K562 (cell line): ENCODE data around the gene PRICKLE4. TPM values are rescaled to one million over a fixed set of nuclear protein-coding genes. Genes with fewer than 3 reads are reported as not detected.

Source experiments
- ATF1 ChIP-seq, 2 experiments: fragments of 450-650 bp in 1 of 2; IDR thresholded peaks; 2 replicates each; pipeline ENCODE4 v1.6.1; 2016; ENCODE audit warnings: missing compliant biosample characterization in 1 of 2, missing genetic modification characterization in 1 of 2
- BRD9 ChIP-seq: fragments of 450-650 bp; IDR thresholded peaks from 2 replicates; pipeline ENCODE4 v1.6.1; 2018; ENCODE audit warnings: low read depth; ENCODE audit not compliant: partially characterized antibody
- DPF2 ChIP-seq: fragments of 450-650 bp; IDR thresholded peaks from 2 replicates; pipeline ENCODE4 v1.6.1; 2016
- ESRRB ChIP-seq: fragments of 250-450 bp; sonication (Bioruptor Pico); IDR thresholded peaks from 2 replicates; pipeline ENCODE4 v1.5.0; 2020; ENCODE audit warnings: mild to moderate bottlenecking, moderate library complexity, borderline replicate concordance
- GABPB1 ChIP-seq: sonication (generic); formaldehyde crosslinking; IDR thresholded peaks from 2 replicates; pipeline ENCODE4 v1.8.0; 2022; ENCODE audit warnings: mild to moderate bottlenecking, missing genetic modification reagents
- MTA1 ChIP-seq: fragments of 450-650 bp; IDR thresholded peaks from 2 replicates; pipeline ENCODE4 v1.6.1; 2017; ENCODE audit warnings: borderline replicate concordance
- MXI1 ChIP-seq: IDR thresholded peaks from 2 replicates; pipeline ENCODE4 v1.6.1; 2011; ENCODE audit warnings: low read depth, mild to moderate bottlenecking, improper control_type of control experiment, low read length
- NFATC3 ChIP-seq: fragments of 450-650 bp; IDR thresholded peaks from 2 replicates; pipeline ENCODE4 v1.6.1; 2017; ENCODE audit warnings: mild to moderate bottlenecking
- PHTF2 ChIP-seq: fragments of 250-450 bp; sonication (Bioruptor Pico); IDR thresholded peaks from 2 replicates; pipeline ENCODE4 v1.5.0; 2021; ENCODE audit warnings: mild to moderate bottlenecking
- RAD51 ChIP-seq: fragments of 450-650 bp; IDR thresholded peaks from 2 replicates; pipeline ENCODE4 v1.7.1; 2016; ENCODE audit warnings: low read depth, mild to moderate bottlenecking, borderline replicate concordance
- SMARCE1 ChIP-seq: fragments of 450-650 bp; IDR thresholded peaks from 2 replicates; pipeline ENCODE4 v1.7.1; 2016; ENCODE audit warnings: mild to moderate bottlenecking
- ZNF695 ChIP-seq: fragments of 450-650 bp; formaldehyde crosslinking; IDR thresholded peaks from 2 replicates; pipeline ENCODE4 v1.4.0; 2020; ENCODE audit warnings: mild to moderate bottlenecking, moderate library complexity
- ZNF830 ChIP-seq: fragments of 250-450 bp; sonication (Bioruptor Pico); IDR thresholded peaks from 2 replicates; pipeline ENCODE4 v1.5.0; 2021; ENCODE audit warnings: mild to moderate bottlenecking
- ZZZ3 ChIP-seq: fragments of 450-650 bp; IDR thresholded peaks from 2 replicates; pipeline ENCODE4 v1.6.1; 2016; ENCODE audit warnings: antibody characterized with exemption, mild to moderate bottlenecking, moderate library complexity
- polyA plus RNA-seq, 8 experiments: library from polyadenylated mRNA; depleted of rRNA in 4 of 8; stranded (reverse) in 5 of 8; unstranded in 3 of 8; fragments of >200 nt; fragmentation: Nextera tagmentation in 2 of 8; fragmentation: Illumina TruSeq in 1 of 8; extraction: Ambion mirVana in 2 of 8; extraction: Trizol in 1 of 8; gene quantifications; 2 replicates each; pipeline versions ENCODE4 v1.2.1 to v1.2.3, GENCODE V29; 2011 to 2014; ENCODE audit warnings: inconsistent platforms in 1 of 8, missing spikeins in 1 of 8
- total RNA-seq, 7 experiments: library from RNA; depleted of rRNA in 6 of 7; stranded (reverse); fragments of >200 nt in 6 of 7; fragmentation: Illumina TruSeq in 2 of 7; extraction: Trizol in 2 of 7; gene quantifications; 2 replicates each; pipeline versions ENCODE4 v1.2.1 to v1.2.3, GENCODE V29; 2011 to 2021; ENCODE audit warnings: low replicate concordance in 1 of 7
- TF ChIP-seq, protein P1 (sequence below): fragments of 450-650 bp; IDR thresholded peaks from 2 replicates; pipeline ENCODE4 v1.6.1; 2016; ENCODE audit warnings: mild to moderate bottlenecking
- TF ChIP-seq, protein P2 (sequence below), 2 experiments: fragments of 450-650 bp in 1 of 2; sonication (generic) in 1 of 2; formaldehyde crosslinking; conservative IDR thresholded peaks; 2 replicates each; pipeline versions ENCODE4 v1.4.0 to v1.8.1; 2020 to 2022; ENCODE audit warnings: mild to moderate bottlenecking in 1 of 2, missing genetic modification reagents in 1 of 2
- TF ChIP-seq, protein P3 (sequence below): fragments of 250-450 bp; sonication (Bioruptor Pico); IDR thresholded peaks from 2 replicates; pipeline ENCODE4 v1.8.0; 2022; ENCODE audit warnings: moderate library complexity, mild to moderate bottlenecking, inconsistent platforms
- TF ChIP-seq, protein P4 (sequence below): fragments of 250-450 bp; sonication (Bioruptor Pico); IDR thresholded peaks from 2 replicates; pipeline ENCODE4 v1.4.0; 2020; ENCODE audit warnings: mild to moderate bottlenecking, moderate library complexity, borderline replicate concordance
- TF ChIP-seq, protein P5 (sequence below): sonication (generic); formaldehyde crosslinking; IDR thresholded peaks from 2 replicates; pipeline ENCODE4 v1.8.1; 2022; ENCODE audit warnings: missing genetic modification reagents

The PRICKLE4 gene
- total and polyA plus RNA-seq, 9 of the 15 experiments (the other 6 are each of a cell fraction or from before 2014, with no cell fraction given): 0.20 to 0.32 (median 0.27) TPM; not detected in 6

DNA sequence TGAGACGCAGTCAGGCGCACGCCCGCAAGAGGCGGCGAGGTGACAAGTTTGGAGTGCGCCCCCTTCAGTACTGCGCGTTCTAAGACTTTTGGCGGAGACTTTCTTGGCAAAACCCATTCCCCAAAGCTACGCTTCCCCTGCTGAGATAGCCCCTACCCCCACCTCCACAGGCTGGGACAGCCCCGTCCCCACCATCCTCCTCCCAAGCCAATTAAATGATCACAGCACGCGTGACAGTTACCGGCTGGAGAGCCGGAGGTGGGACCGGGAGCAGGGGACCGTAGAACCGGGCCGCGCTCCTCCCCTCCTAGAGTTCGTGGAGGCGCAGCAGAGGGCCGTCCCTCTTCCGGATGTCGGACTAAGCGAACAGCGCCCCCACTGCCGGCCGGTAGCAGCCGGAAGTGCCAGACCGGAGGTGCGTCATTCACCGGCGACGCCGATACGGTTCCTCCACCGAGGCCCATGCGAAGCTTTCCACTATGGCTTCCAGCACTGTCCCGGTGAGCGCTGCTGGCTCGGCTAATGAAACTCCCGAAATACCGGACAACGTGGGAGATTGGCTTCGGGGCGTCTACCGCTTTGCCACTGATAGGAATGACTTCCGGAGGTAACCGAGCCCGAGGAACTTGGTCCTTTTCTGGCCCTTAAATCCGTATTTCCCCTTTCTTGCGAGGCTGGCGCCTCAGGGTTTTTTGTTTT lies 6.8 kb downstream of the PRICKLE4 start, which contains the start of gene TOMM6 (continued):
- TF ChIP-seq, protein P1, sequence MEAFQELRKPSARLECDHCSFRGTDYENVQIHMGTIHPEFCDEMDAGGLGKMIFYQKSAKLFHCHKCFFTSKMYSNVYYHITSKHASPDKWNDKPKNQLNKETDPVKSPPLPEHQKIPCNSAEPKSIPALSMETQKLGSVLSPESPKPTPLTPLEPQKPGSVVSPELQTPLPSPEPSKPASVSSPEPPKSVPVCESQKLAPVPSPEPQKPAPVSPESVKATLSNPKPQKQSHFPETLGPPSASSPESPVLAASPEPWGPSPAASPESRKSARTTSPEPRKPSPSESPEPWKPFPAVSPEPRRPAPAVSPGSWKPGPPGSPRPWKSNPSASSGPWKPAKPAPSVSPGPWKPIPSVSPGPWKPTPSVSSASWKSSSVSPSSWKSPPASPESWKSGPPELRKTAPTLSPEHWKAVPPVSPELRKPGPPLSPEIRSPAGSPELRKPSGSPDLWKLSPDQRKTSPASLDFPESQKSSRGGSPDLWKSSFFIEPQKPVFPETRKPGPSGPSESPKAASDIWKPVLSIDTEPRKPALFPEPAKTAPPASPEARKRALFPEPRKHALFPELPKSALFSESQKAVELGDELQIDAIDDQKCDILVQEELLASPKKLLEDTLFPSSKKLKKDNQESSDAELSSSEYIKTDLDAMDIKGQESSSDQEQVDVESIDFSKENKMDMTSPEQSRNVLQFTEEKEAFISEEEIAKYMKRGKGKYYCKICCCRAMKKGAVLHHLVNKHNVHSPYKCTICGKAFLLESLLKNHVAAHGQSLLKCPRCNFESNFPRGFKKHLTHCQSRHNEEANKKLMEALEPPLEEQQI: peak; percentile 75; the same call in 1 of the 2 replicates
- TF ChIP-seq ESRRB (no peak), PHTF2 (CRISPR knock-in tag) (no peak), RAD51 (0 out of 2 replicates have a peak, but pooled peaks have one; percentile 23), ZZZ3 (peak; percentile 86), NFATC3 (no peak), DPF2 (peak; percentile 29; the same call in 1 of the 2 replicates), GABPB1 (CRISPR knock-in tag) (peak; percentile 99), MXI1 (no peak; the same call in 1 of the 2 replicates), ZNF695 (no peak), ZNF830 (no peak), SMARCE1 (peak; percentile 79), ATF1 (CRISPR knock-in tag; IDR thresholded peaks at IDR 0.05) (peak; percentile 95), ATF1 (tag; IDR thresholded peaks at IDR 0.05) (peak; percentile 99), BRD9 (peak; percentile 21), MTA1 (peak; percentile 99)
- TF ChIP-seq, protein P2, sequence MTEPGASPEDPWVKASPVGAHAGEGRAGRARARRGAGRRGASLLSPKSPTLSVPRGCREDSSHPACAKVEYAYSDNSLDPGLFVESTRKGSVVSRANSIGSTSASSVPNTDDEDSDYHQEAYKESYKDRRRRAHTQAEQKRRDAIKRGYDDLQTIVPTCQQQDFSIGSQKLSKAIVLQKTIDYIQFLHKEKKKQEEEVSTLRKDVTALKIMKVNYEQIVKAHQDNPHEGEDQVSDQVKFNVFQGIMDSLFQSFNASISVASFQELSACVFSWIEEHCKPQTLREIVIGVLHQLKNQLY (CRISPR knock-in tag; conservative IDR thresholded peaks at IDR 0.05): 0 out of 4 replicates have a peak, but pooled peaks of 1 of the 2 experiments have one; percentile 77
- TF ChIP-seq, protein P3, sequence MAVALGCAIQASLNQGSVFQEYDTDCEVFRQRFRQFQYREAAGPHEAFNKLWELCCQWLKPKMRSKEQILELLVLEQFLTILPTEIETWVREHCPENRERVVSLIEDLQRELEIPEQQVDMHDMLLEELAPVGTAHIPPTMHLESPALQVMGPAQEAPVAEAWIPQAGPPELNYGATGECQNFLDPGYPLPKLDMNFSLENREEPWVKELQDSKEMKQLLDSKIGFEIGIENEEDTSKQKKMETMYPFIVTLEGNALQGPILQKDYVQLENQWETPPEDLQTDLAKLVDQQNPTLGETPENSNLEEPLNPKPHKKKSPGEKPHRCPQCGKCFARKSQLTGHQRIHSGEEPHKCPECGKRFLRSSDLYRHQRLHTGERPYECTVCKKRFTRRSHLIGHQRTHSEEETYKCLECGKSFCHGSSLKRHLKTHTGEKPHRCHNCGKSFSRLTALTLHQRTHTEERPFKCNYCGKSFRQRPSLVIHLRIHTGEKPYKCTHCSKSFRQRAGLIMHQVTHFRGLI (CRISPR knock-in tag): no peak
- TF ChIP-seq, protein P4, sequence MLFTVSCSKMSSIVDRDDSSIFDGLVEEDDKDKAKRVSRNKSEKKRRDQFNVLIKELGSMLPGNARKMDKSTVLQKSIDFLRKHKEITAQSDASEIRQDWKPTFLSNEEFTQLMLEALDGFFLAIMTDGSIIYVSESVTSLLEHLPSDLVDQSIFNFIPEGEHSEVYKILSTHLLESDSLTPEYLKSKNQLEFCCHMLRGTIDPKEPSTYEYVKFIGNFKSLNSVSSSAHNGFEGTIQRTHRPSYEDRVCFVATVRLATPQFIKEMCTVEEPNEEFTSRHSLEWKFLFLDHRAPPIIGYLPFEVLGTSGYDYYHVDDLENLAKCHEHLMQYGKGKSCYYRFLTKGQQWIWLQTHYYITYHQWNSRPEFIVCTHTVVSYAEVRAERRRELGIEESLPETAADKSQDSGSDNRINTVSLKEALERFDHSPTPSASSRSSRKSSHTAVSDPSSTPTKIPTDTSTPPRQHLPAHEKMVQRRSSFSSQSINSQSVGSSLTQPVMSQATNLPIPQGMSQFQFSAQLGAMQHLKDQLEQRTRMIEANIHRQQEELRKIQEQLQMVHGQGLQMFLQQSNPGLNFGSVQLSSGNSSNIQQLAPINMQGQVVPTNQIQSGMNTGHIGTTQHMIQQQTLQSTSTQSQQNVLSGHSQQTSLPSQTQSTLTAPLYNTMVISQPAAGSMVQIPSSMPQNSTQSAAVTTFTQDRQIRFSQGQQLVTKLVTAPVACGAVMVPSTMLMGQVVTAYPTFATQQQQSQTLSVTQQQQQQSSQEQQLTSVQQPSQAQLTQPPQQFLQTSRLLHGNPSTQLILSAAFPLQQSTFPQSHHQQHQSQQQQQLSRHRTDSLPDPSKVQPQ: no peak
- TF ChIP-seq, protein P5, sequence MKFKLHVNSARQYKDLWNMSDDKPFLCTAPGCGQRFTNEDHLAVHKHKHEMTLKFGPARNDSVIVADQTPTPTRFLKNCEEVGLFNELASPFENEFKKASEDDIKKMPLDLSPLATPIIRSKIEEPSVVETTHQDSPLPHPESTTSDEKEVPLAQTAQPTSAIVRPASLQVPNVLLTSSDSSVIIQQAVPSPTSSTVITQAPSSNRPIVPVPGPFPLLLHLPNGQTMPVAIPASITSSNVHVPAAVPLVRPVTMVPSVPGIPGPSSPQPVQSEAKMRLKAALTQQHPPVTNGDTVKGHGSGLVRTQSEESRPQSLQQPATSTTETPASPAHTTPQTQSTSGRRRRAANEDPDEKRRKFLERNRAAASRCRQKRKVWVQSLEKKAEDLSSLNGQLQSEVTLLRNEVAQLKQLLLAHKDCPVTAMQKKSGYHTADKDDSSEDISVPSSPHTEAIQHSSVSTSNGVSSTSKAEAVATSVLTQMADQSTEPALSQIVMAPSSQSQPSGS (CRISPR knock-in tag): no peak
